ENCODE measurements around the gene GTF2F2.

Gene GTF2F2

DNA sequence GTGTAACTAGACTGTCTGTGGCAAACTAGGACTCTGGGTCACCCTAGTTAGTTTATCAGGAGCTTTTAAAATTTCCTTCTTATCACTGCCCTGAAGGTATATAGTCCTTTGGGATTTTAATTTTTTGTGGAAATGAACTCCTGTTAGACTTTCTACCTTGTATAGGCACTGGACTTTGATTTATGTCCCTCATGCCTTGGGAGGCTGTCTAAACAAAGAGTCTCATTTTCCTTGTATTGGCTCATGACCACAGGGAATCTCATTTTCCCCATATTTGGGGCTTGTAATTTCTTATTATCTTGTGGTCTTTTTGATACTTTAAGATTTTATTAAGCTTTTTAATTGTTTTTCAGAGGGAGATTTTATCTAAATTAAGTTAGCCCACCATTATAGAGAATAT, 59.1 kb downstream of the GTF2F2 start:
- H3K79me1 ChIP-seq (ENCODE audit: low read depth, low read length): no peaks in the 10 kb centered on the region
- no peak overlapping the region for H3K14ac ChIP-seq (ENCODE audit: low read length)
- H2BK12ac ChIP-seq (ENCODE audit: low read length): no peak overlapping the region
- H3K4me1 ChIP-seq (ENCODE audit: control insufficient read depth in 2 of 2, insufficient read depth in 1 of 2, low read depth in 1 of 2, low read length in 2 of 2): peaks cover 0 to 3% of the 10 kb centered on the region in 2 donors
- H3K23ac ChIP-seq (ENCODE audit: low read depth, low read length, poor library complexity): no peak overlapping the region
- H3K4ac ChIP-seq (ENCODE audit: low read length): no peak overlapping the region
- H3K18ac ChIP-seq (ENCODE audit: low read length): no peak overlapping the region
- no peak overlapping the region for H4K91ac ChIP-seq (ENCODE audit: low read depth, low read length, poor library complexity)
- H3K27me3 ChIP-seq (ENCODE audit: control insufficient read depth in 3 of 3, insufficient read depth in 3 of 3, low read depth in 1 of 3, low read length in 3 of 3): no peaks in the 10 kb centered on the region
- no peak overlapping the region for H2BK5ac ChIP-seq (ENCODE audit: low read length)
- no peak overlapping the region for H2AK5ac ChIP-seq (ENCODE audit: low read depth, low read length)
- H3K4me3 ChIP-seq (ENCODE audit: low read length in 2 of 2): no peak overlapping the region
- no peaks in the 10 kb centered on the region for H3K9me3 ChIP-seq (replicated peaks in 1 of 2; ENCODE audit: control insufficient read depth in 2 of 2, insufficient read depth in 1 of 2, low read depth in 1 of 2, low read length in 2 of 2)
- H3K4me2 ChIP-seq (ENCODE audit: insufficient read depth, low read length, poor library complexity, severe bottlenecking): no peak overlapping the region
- no peak overlapping the region for H3K9ac ChIP-seq (ENCODE audit: low read depth, low read length, poor library complexity)
- H2BK120ac ChIP-seq (ENCODE audit: low read depth, low read length): no peak overlapping the region
- no peak overlapping the region for H4K8ac ChIP-seq (ENCODE audit: low read depth, low read length)
- no peak overlapping the region for H2BK15ac ChIP-seq (ENCODE audit: low read length)
- DNase-seq (ENCODE audit: low spot score): no peak
- H2AFZ ChIP-seq (ENCODE audit: low read length): no peak overlapping the region
- no peak overlapping the region for H3K27ac ChIP-seq (replicated peaks; ENCODE audit: low read length)
- H3K36me3 ChIP-seq (replicated peaks in 1 of 2; ENCODE audit: control insufficient read depth in 2 of 2, insufficient read depth in 2 of 2, low read length in 2 of 2): peaks cover 0 to 31% of the 10 kb centered on the region in 2 donors

DNA sequence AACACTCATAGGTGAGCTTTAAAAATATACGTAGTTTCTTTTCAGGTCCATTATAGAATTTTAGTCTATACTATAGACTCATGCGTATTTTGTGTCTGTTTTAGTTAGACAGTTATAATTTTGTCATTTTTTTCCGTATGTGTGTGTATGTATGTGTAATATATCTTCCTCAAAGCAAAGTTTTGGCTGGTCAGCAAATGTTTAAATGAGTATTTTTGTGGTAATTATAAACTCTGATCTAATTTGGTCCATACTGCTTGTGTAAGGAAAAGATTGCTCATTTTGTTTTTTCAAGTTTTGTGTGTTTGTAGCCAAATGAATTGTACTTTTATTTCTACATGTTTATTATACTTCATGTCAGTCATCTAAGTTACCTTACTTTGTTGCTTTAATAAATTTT, 60.0 kb downstream of the GTF2F2 start:
- WGBS, 2 donors (ENCODE audit: extremely low coverage in 2 of 2, insufficient read length in 2 of 2, insufficient replicate concordance in 1 of 2): no CpG with 5 or more reads among the region's 3 CpGs
- Histone ChIP-seq H2BK120ac (ENCODE audit: low read depth, low read length) (no peak overlapping the region), H3K27ac (replicated peaks; ENCODE audit: low read length) (no peak overlapping the region), H3K9me3 (replicated peaks in 1 of 2; ENCODE audit: control insufficient read depth in 2 of 2, insufficient read depth in 1 of 2, low read depth in 1 of 2, low read length in 2 of 2) (no peaks in the 10 kb centered on the region), H3K79me1 (ENCODE audit: low read depth, low read length) (no peaks in the 10 kb centered on the region), H3K27me3 (ENCODE audit: control insufficient read depth in 3 of 3, insufficient read depth in 3 of 3, low read depth in 1 of 3, low read length in 3 of 3) (no peaks in the 10 kb centered on the region), H3K4ac (ENCODE audit: low read length) (no peak overlapping the region), H4K8ac (ENCODE audit: low read depth, low read length) (no peak overlapping the region), H3K23ac (ENCODE audit: low read depth, low read length, poor library complexity) (no peak overlapping the region), H3K9ac (ENCODE audit: low read depth, low read length, poor library complexity) (no peak overlapping the region), H2AK5ac (ENCODE audit: low read depth, low read length) (no peak overlapping the region), H2BK15ac (ENCODE audit: low read length) (no peak overlapping the region), H3K4me3 (ENCODE audit: low read length in 2 of 2) (no peak overlapping the region), H2AFZ (ENCODE audit: low read length) (no peak overlapping the region), H3K14ac (ENCODE audit: low read length) (no peak overlapping the region), H4K91ac (ENCODE audit: low read depth, low read length, poor library complexity) (no peak overlapping the region), H3K4me2 (ENCODE audit: insufficient read depth, low read length, poor library complexity, severe bottlenecking) (no peak overlapping the region), H2BK12ac (ENCODE audit: low read length) (no peak overlapping the region), H3K36me3 (replicated peaks in 1 of 2; ENCODE audit: control insufficient read depth in 2 of 2, insufficient read depth in 2 of 2, low read length in 2 of 2) (peaks cover 0 to 31% of the 10 kb centered on the region in 2 donors), H3K18ac (ENCODE audit: low read length) (no peak overlapping the region), H2BK5ac (ENCODE audit: low read length) (no peak overlapping the region), H3K4me1 (ENCODE audit: control insufficient read depth in 2 of 2, insufficient read depth in 1 of 2, low read depth in 1 of 2, low read length in 2 of 2) (peaks cover 0 to 3% of the 10 kb centered on the region in 2 donors)
- DNase-seq (ENCODE audit: low spot score): no peak

GRCh38 chr13:45180713-45181601, 60.6 kb downstream of the GTF2F2 start:
- no peak overlapping the region for H3K4me3 ChIP-seq (ENCODE audit: low read length in 2 of 2)
- peaks cover 0 to 3% of the 10 kb centered on the region in 2 donors for H3K4me1 ChIP-seq (ENCODE audit: control insufficient read depth in 2 of 2, insufficient read depth in 1 of 2, low read depth in 1 of 2, low read length in 2 of 2)
- H3K9ac ChIP-seq (ENCODE audit: low read depth, low read length, poor library complexity): no peak overlapping the region
- no peak overlapping the region for H3K27ac ChIP-seq (replicated peaks; ENCODE audit: low read length)
- no peaks in the 10 kb centered on the region for H3K27me3 ChIP-seq (ENCODE audit: control insufficient read depth in 3 of 3, insufficient read depth in 3 of 3, low read depth in 1 of 3, low read length in 3 of 3)
- no peak overlapping the region for H2BK120ac ChIP-seq (ENCODE audit: low read depth, low read length)
- H2BK12ac ChIP-seq (ENCODE audit: low read length): no peak overlapping the region
- no peak overlapping the region for H2AK5ac ChIP-seq (ENCODE audit: low read depth, low read length)
- no peak overlapping the region for H3K4ac ChIP-seq (ENCODE audit: low read length)
- no peak overlapping the region for H2BK15ac ChIP-seq (ENCODE audit: low read length)
- no peak overlapping the region for H4K91ac ChIP-seq (ENCODE audit: low read depth, low read length, poor library complexity)
- no peak overlapping the region for H3K23ac ChIP-seq (ENCODE audit: low read depth, low read length, poor library complexity)
- H3K18ac ChIP-seq (ENCODE audit: low read length): no peak overlapping the region
- H3K4me2 ChIP-seq (ENCODE audit: insufficient read depth, low read length, poor library complexity, severe bottlenecking): no peak overlapping the region
- H3K79me1 ChIP-seq (ENCODE audit: low read depth, low read length): no peaks in the 10 kb centered on the region
- no peak overlapping the region for H4K8ac ChIP-seq (ENCODE audit: low read depth, low read length)
- no peaks in the 10 kb centered on the region for H3K9me3 ChIP-seq (replicated peaks in 1 of 2; ENCODE audit: control insufficient read depth in 2 of 2, insufficient read depth in 1 of 2, low read depth in 1 of 2, low read length in 2 of 2)
- peaks cover 0 to 27% of the 10 kb centered on the region in 2 donors for H3K36me3 ChIP-seq (replicated peaks in 1 of 2; ENCODE audit: control insufficient read depth in 2 of 2, insufficient read depth in 2 of 2, low read length in 2 of 2)
- no peak overlapping the region for H3K14ac ChIP-seq (ENCODE audit: low read length)
- H2BK5ac ChIP-seq (ENCODE audit: low read length): no peak overlapping the region
- H2AFZ ChIP-seq (ENCODE audit: low read length): no peak overlapping the region
- no CpG with 5 or more reads among the region's 7 CpGs for WGBS, 2 donors (ENCODE audit: extremely low coverage in 2 of 2, insufficient read length in 2 of 2, insufficient replicate concordance in 1 of 2)
- no peak for DNase-seq (ENCODE audit: low spot score)

DNA sequence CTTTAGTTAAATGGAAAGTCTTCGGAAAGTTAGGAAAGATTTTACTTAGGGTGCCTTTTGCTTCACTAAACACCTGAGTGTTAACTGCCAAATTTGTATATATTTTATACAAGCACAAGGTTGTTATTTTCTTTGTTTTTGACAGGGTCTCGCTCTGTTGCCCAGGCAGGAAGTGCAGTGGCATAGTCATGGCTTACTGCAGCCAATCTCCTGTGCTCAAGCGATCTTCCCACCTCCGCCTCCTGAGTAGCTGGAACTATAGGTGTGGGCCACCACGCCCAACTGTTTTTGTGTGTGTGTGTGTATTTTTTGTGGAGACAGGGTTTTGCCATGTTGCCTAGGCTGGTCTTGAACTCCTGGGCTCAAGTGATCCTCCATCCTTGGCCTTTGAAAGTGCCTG, 64.4 kb downstream of the GTF2F2 start:
- Histone ChIP-seq H3K4me1 (ENCODE audit: control insufficient read depth in 2 of 2, insufficient read depth in 1 of 2, low read depth in 1 of 2, low read length in 2 of 2) (no peaks in the 10 kb centered on the region), H2BK12ac (ENCODE audit: low read length) (no peak overlapping the region), H3K18ac (ENCODE audit: low read length) (no peak overlapping the region), H3K27ac (replicated peaks; ENCODE audit: low read length) (no peak overlapping the region), H3K79me1 (ENCODE audit: low read depth, low read length) (no peaks in the 10 kb centered on the region), H4K91ac (ENCODE audit: low read depth, low read length, poor library complexity) (no peak overlapping the region), H3K4me2 (ENCODE audit: insufficient read depth, low read length, poor library complexity, severe bottlenecking) (no peak overlapping the region), H3K14ac (ENCODE audit: low read length) (no peak overlapping the region), H2BK5ac (ENCODE audit: low read length) (no peak overlapping the region), H3K36me3 (replicated peaks in 1 of 2; ENCODE audit: control insufficient read depth in 2 of 2, insufficient read depth in 2 of 2, low read length in 2 of 2) (peaks cover 0 to 27% of the 10 kb centered on the region in 2 donors), H3K4ac (ENCODE audit: low read length) (no peak overlapping the region), H3K9me3 (replicated peaks in 1 of 2; ENCODE audit: control insufficient read depth in 2 of 2, insufficient read depth in 1 of 2, low read depth in 1 of 2, low read length in 2 of 2) (no peaks in the 10 kb centered on the region), H3K23ac (ENCODE audit: low read depth, low read length, poor library complexity) (no peak overlapping the region), H3K27me3 (ENCODE audit: control insufficient read depth in 3 of 3, insufficient read depth in 3 of 3, low read depth in 1 of 3, low read length in 3 of 3) (no peaks in the 10 kb centered on the region), H3K4me3 (ENCODE audit: low read length in 2 of 2) (no peak overlapping the region), H3K9ac (ENCODE audit: low read depth, low read length, poor library complexity) (no peak overlapping the region), H2BK15ac (ENCODE audit: low read length) (no peak overlapping the region), H4K8ac (ENCODE audit: low read depth, low read length) (no peak overlapping the region), H2AFZ (ENCODE audit: low read length) (no peak overlapping the region), H2AK5ac (ENCODE audit: low read depth, low read length) (no peak overlapping the region), H2BK120ac (ENCODE audit: low read depth, low read length) (no peak overlapping the region)
- DNase-seq (ENCODE audit: low spot score): no peak
- WGBS, 2 donors (ENCODE audit: extremely low coverage in 2 of 2, insufficient read length in 2 of 2, insufficient replicate concordance in 1 of 2): no CpG with 5 or more reads among the region's 5 CpGs
